Measurements from ENCODE around the gene HIPK4.

GRCh38 chr19:40407714-40408597 lies 18.0 kb upstream of the HIPK4 start:
- TF ChIP-seq EP300 (IDR thresholded peaks at IDR 0.05) = no peak
- no peak for TF ChIP-seq CTCF (IDR thresholded peaks at IDR 0.05)
- no peak for TF ChIP-seq MAFK (IDR thresholded peaks at IDR 0.05; ENCODE audit: partially characterized antibody)
